Measurements from ENCODE around the gene SERPINA1.

DNA sequence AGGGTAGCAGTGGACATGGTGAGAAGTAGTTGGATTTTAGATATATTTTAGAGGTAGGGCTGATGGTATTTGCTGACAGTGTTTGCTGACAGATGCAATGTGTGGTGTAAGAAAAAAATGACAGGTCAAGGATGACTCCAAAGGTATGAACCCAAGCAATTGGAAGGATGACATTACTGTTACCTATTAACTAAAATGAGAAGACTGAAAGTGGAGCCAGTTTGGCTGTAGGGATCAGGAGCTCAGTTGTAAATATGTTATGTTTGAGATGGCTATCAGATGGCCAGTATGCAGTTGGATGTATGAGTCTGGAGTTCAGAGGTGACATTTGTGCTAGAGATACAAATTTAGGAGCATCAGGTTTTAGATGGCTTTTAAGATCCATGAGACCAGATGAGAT is 47.9 kb downstream of the SERPINA1 start:
- TF ChIP-seq, protein P1, sequence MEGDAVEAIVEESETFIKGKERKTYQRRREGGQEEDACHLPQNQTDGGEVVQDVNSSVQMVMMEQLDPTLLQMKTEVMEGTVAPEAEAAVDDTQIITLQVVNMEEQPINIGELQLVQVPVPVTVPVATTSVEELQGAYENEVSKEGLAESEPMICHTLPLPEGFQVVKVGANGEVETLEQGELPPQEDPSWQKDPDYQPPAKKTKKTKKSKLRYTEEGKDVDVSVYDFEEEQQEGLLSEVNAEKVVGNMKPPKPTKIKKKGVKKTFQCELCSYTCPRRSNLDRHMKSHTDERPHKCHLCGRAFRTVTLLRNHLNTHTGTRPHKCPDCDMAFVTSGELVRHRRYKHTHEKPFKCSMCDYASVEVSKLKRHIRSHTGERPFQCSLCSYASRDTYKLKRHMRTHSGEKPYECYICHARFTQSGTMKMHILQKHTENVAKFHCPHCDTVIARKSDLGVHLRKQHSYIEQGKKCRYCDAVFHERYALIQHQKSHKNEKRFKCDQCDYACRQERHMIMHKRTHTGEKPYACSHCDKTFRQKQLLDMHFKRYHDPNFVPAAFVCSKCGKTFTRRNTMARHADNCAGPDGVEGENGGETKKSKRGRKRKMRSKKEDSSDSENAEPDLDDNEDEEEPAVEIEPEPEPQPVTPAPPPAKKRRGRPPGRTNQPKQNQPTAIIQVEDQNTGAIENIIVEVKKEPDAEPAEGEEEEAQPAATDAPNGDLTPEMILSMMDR (IDR thresholded peaks at IDR 0.05) = no peak
- TF ChIP-seq EZH2 (IDR thresholded peaks at IDR 0.05) (no peak), EZH2phosphoT487 (IDR thresholded peaks at IDR 0.05) (no peak)
